HL-60/S4 treated with retinoic acid at 250 ng/mL for 4 days and 3 days (cell line): ENCODE measurements around the gene ADAM15.

Experiments used
- in situ Hi-C: fragments of 300-500 bp; cut with MboI; formaldehyde crosslinking; loops from 2 replicates; pipeline ENCODE4 v1.7.0; 2022; ENCODE audit warnings: low sequenced_read_pairs

Gene ADAM15

DNA sequence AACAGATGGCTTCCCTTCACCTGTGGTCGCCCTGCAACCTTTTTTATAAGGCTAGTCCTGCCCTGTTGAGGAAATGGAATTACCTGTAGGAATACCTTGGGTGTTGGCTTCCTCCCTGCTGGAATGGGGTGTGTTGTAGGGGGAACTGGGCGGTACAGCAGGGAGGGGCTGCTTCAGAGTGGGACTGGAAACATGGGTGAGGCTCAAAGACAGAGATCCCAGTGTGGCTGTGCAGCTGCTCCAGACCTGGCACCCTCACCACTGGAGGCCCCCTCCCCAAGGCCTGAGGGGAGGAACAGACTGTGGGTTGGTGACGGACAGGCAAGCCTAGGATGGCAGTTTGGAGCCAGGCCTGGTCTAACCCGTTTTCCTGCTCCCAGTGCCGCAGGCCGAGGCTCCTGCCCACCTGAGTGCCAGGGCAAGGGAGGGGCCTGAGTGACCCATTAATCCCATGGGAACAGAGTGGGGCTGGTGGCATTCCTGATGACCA is 32.0 kb downstream of the ADAM15 start:
- in situ Hi-C loops: no loop called here

DNA sequence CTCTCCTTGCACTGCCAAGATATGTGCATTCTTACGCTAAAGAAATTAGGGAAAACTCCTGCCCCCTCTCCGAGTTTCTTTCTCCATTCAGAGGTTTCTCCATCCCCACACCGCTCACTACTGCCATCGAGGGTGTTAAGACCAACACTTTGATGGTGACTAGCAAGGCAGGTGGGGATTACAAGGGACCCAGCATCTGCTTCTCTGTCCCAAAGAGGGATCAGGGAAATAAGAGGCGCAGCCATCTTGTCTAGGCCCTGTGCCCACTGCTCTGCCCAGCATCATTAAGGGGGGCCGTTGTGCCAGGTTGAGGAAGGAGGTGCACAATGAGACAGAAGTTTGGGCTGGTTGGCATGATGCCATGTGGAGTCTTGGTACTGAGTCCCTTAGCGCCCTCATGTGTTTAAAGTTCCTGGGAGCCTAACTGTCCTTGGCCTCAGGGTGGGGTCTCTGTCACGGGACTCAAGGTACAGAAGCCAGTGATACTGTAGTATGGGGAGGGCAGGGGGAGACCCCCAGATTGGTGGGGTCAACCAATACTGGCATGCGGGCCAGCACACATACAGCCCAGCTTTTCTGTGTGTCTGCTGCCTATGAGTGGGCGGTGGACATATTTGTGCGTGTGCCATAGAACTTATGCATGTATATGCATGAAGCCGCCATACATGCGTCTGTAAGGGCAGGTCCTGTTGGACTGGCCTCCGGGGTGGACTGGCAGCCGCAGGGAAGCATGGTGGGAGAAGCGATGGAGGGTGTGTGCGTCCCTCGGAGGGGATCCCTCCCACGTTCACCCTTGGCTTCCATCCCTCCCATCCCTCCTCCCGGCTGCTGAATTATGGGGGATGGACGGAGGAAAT is 33.0 kb downstream of the ADAM15 start:
- in situ Hi-C loops: no loop called here

DNA sequence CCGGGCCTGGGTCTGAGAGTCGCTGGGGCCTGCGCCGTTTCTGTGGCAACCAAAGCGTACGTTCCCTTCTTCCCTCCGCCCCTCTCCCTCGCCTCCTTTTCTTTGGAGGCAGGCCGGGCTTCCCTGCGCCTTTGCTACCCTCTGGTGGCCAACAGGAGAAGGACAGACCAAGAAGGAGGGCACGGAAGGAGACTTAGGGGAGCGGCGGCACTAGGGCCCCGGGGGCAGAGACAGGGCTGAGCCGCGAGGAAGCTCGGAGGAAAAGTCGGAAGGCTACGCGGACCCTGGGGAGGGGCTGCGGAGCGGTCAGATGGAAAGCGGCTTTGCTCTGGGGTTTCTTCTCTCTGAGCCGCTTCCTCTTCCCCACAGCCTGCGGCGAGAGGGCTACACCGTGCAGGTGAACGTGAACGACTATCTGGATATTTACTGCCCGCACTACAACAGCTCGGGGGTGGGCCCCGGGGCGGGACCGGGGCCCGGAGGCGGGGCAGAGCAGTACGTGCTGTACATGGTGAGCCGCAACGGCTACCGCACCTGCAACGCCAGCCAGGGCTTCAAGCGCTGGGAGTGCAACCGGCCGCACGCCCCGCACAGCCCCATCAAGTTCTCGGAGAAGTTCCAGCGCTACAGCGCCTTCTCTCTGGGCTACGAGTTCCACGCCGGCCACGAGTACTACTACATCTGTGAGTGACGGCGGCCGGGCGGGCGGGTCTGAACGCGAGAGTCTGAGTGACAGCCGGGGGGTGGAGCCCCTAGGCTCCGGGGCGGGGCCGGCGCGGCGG is 33.8 kb downstream of the ADAM15 start:
- in situ Hi-C loops: no loop called here

DNA sequence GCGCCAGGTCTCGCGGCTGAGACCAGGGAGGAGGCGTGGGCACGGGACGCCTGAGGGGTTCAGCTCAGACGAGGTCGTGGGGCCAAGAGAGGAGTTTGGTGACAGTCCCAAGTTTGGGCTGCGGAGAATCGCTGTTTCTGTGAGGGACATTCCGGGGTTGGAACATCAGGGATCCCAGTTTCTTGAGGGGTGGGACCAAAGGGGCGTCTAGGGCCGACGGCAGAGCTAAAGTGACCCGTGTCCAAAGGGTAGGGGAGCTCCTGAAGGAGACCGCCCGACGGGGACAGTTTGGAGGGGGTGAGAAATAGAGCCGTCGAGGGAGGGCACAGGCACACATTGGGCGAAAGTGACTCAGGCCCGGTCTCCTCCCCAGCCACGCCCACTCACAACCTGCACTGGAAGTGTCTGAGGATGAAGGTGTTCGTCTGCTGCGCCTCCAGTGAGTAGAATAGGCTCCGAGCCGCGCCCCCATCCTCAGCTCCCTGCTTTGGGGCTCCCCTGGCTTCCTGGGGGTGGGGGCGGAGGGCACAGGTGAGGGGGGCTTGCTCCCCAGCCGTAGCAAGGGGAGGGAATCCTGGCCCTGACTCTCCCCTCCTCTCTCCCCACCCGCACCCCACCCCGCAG is 34.5 kb downstream of the ADAM15 start:
- in situ Hi-C loops: no loop called here

DNA sequence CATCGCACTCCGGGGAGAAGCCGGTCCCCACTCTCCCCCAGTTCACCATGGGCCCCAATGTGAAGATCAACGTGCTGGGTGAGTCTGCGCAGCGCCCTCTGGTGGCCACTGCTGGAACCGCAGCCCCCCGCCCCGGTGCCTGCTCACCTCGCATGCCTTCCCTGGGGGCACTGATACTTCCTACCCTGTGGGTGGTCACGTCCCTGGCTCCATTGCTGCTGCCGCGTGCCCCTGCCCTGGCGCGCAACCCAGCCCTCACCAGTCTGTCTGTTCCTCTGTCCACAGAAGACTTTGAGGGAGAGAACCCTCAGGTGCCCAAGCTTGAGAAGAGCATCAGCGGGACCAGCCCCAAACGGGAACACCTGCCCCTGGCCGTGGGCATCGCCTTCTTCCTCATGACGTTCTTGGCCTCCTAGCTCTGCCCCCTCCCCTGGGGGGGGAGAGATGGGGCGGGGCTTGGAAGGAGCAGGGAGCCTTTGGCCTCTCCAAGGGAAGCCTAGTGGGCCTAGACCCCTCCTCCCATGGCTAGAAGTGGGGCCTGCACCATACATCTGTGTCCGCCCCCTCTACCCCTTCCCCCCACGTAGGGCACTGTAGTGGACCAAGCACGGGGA is 35.1 kb downstream of the ADAM15 start:
- in situ Hi-C loops: no loop called here

DNA sequence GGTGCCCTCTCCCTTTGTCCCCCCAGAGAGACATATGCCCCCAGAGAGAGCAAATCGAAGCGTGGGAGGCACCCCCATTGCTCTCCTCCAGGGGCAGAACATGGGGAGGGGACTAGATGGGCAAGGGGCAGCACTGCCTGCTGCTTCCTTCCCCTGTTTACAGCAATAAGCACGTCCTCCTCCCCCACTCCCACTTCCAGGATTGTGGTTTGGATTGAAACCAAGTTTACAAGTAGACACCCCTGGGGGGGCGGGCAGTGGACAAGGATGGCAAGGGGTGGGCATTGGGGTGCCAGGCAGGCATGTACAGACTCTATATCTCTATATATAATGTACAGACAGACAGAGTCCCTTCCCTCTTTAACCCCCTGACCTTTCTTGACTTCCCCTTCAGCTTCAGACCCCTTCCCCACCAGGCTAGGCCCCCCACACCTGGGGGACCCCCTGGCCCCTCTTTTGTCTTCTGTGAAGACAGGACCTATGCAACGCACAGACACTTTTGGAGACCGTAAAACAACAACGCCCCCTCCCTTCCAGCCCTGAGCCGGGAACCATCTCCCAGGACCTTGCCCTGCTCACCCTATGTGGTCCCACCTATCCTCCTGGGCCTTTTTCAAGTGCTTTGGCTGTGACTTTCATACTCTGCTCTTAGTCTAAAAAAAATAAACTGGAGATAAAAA is 35.9 kb downstream of the ADAM15 start:
- in situ Hi-C loops: no loop called here

DNA sequence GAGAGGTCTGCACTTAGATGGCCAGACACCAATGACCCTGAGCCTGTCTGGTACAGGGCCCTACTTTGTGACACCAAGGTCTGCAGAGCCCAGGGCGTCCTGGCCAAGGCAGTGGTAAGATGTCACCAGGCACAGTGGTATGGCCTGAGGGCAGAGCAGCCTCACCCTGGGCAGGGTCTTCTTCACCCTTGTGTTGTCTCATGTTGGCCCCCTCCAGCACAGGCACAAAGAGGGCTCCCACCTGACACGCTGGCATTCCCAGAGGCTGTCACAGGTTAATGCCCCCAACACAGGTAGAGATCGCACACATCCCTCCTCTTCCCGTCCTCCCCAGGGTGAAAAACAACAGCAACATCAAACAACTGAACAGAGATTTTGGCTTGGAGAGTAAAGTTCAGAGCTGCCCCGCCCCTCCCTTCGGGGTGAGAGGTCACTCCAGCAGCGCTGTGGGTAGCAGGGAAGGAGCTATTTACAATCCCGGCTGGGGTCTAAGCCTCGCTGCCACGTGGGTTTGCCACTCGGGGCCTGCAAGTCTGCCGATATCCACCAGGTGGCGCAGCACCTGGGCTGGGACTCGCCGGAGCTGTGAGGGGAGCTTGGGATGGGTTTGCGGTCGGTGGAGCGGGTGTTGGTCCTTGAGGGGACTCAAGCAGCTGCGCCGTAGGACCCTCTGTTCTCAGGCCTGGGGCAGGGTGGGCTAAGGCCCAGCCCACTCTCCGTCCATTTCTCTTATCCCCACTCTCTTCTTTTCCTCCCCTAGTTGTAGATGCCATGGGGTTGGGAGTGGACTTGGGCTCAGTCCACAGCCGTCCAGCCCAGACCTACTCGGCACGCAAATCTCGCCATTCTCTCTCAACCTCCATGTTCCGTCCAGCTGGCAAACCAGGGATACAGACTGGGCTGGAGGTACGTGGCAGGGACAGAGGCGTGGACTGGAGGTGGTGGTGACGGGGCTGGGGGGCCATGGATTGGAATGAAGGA is 40.2 kb downstream of the ADAM15 start:
- in situ Hi-C loops: no loop called here

DNA sequence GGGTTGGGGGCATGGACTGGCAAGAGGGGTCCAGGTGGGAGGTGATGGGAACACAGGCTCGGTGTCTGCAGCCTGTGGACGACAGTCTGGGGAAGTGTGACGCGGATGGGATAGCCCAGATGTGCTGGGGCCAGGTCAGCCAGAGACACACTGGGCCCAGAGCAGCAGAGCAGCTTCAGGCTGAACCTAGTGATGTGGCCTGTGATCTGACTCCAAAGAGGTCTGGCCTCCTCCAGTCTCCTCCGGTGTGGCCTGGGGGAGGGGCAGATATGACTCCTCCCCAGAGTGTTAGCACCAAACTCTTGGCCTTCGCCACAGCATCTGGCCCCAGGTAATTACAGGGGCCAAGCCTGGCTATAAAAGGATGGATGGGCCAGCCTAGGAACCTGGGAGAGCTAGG is 41.0 kb downstream of the ADAM15 start:
- in situ Hi-C loops: no loop called here

DNA sequence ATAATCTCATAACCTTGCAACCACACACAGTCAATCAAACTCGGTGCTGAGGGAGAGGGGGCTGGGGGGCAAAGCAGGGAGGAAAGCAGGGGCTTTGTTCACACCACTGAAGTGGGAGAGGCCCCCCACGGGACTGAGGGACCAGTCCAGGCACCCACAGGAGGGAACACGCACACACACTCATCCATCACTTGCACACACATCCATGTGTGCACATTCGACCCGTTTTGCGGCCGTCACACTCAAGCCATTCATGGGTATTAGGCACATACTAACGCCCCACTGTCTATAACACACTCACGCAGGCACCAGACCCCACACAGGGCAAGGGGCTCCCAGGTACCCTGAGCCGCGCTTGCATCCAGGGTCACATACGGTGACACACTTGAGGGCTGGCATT is 41.5 kb downstream of the ADAM15 start:
- in situ Hi-C loops: no loop called here

DNA sequence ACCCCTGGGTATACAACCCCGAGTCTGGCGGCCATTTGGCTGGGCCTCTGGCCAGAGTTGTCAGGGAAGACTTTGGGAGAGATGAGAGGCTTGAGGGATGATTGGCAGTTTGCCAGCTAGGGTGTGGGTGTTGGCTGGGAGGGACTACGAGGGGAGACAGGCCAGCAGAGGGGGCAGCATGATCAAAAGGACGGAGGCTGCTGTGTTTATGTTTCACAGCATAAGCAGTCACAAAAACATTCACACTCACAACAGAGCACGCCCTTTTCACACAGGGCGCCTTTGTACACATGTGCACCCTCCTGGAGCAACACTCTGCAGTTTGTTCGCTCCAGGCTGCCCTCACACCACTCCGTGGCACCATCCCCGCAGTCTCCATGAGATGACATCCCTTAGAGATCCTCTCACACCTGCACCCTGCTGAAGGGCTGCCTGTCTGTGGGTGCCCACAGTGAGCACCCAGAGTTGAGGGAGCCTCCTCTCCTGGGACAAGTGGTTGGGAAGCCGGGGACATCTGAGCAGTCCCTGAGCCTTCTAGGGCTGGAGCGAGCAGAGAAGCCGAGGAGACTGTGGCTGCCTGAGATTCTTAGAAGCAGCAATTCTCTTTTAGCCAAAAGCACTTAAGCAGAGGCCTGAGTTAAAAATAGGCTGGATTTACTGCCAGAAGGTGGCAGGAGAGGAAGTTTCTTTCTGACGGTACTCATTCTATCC is 43.0 kb downstream of the ADAM15 start:
- in situ Hi-C loops: no loop called here

DNA sequence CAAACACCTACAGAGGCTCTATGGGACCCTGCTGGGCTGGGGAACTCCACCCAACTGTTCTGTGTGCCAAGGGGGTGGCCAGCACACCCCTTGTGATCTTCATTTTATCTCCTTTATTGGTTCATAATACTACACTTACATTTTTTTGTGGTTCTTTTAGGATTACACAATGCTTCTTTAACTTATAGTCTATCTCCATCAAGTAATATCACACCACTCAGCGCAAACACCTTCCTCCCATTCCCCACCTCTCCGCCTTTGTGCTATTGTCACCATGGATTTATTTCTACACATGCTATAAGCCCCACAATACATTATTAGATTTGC is 43.5 kb downstream of the ADAM15 start:
- in situ Hi-C loops: no loop called here

DNA sequence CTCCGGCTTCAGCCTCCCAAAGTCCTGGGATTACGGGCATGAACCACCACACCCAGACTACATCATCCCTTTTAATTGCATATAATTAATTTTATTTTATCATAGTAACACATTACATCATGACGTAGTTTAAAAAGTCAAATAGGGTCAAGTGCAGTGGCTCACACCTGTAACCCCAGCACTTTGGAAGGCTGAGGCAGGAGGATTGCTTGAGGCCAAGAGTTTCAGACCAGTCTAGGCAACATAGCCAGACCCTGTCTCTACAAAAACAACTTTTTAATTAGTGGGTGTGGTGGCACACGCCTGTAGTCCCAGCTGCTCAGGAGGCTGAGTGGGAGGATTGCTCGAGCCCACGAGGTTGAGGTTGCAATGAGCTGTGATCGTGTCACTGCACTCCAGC is 48.2 kb downstream of the ADAM15 start:
- in situ Hi-C loops: loop anchor here (5.0 kb wide), 1 partner anchor 68 kb away; no protein-coding TSS in a partner anchor

DNA sequence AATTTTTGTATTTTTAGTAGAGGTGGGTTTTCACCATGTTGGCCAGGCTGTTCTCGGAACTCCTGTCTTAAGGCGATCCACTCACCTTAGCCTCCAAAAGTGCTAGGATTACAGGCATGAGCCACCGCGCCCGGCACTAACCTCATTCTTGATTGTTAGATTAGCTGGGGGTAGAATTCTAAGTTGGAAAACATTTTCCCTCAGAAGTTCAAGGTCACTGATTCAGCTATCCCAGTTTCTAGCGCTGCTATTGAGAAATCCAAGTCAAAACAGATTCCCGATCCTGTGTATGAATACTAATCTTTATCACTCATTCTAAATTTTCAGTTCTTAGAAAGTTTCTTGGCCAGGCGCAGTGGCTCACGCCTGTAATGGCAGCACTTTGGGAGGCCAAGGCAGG is 52.2 kb downstream of the ADAM15 start:
- in situ Hi-C loops: no loop called here

DNA sequence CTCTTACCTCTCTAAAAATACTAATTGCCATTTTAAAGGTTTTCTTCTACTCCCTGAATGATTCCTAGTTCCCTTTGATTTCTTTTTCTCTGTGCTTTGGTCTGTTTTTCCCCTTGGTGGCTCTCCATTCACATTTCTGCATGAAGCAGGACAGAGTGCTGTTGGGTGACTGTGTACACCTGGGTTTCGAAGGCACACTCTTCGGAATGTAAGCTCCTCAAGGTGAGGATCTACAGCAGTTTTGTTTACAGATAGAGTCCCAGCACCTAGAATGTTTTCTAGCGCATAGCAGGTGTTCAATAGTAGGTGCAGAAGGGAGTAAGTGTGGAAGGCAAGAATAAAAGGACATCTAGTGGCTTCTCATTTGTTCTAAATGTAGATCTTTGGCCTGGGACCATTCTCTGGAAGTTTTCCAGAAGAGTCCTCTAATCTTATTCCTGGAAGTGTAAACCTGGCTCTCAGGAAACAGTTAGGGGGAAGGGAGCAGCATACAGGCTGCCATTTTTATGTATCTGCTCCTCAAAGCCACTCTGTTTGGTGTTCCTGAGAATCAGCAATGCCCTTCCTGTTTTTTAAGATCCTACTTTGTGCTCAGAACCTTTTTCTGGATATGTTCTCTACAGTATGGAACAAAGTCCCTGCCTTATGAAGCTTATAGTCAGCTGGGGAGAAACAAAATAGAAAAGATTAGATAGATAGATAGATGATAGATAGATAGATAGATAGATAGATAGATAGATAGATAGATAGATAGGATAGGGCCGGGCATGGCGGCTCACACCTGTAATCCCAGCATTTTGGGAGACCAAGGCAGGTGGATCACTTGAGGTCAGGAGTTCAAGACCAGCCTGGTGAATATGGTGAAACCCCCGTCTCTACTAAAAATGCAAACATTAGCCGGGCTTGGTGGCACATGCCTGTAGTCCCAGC is 53.8 kb downstream of the ADAM15 start:
- in situ Hi-C loops: no loop called here

DNA sequence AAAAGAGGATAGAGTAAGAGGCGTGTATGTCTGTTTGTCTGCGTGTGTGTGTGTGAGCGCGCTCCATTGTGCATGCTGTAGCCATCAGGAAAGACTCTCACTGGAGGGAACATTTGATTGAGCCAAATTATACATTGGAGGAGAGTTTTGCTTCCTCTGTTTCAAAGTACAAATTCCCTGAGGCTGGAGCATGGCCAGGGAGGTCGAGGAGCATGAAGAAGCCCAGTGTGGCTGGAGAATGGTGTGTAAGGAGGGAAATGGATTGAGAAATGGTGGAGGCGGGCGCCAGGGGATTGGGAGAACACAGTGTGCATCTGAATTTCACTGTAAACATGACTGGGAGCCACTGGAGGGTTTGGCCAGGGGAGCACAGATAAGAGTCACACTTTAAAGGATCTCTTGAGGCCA is 54.5 kb downstream of the ADAM15 start:
- in situ Hi-C loops: no loop called here

DNA sequence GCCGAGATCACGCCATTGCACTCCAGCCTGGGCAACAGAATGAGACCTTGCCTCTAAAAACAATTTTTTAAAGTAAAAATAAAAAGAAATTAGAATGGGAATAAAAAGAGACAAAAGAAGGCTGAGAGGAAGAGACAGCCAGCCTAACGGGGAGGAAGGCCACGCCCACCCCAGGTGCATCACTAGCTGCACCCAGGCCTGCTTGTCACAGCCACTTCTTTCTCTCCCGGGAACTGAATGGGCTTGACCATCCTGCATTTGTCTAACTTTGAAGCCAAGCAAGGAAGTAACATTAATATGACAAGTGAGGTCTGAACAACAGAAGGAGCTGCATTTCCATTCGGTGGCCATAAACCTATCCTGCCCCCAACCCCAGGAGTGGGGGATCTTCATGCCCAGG is 55.7 kb downstream of the ADAM15 start:
- in situ Hi-C loops: no loop called here

DNA sequence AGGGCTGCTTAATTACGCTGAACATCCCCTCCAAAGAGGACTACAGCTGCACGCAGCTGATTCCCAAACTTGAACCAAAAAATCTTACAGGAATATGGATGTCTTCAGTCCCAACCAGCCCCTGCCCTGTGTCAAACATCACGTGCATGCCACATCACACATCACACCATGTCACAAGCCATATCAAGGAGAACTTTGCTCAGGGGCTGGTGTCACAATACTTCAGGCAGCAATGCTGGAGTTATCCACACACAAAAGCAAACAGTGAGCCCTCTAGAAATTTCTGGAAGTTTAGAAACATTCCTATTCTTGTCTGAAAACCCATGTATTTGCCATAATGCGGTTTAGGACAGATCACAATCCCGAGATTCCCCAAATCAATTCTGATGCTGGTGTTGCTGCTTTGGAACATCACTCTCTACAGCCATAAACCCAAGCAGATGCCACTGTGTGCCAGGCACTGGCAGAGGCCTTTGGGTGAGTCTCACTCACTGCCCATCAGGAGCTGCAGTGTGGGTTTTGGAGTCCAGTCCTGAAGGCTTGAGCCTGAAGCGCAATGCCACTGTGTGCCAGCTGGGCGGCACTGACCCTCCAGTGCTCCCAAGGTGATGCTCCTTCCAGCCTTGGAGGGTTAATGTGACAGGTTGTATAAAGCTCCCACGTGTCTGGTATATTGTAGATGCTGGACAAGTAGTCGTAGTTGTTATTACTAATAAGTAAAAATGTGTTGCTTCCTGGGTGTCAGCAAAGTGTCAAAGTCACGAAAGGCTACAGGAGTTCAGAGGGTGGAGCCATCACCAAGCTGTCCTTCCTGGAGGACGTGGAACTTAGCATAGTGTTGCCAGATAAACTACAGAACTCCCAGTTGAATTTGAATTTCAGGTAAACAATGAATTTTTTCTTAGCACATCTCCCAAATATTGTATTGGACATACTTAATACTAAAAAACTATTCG is 56.5 kb downstream of the ADAM15 start:
- in situ Hi-C loops: no loop called here
